Measurements from ENCODE around the gene PTCHD4. TPM values are rescaled to one million over a fixed set of nuclear protein-coding genes. Genes with fewer than 3 reads are reported as not detected.

PTCHD4 gene
- polyA plus RNA-seq, 1 donor from 2014 or later = 3.4 TPM

- Histone ChIP-seq H4K20me1 (ENCODE audit: insufficient read depth) (no peaks in the 10 kb centered on the region), H2AFZ (ENCODE audit: low read depth, low read length) (no peak overlapping the region)
Measured at GRCh38 chr6:48080227-48081009, 30.6 kb downstream of the PTCHD4 start.

GRCh38 chr6:48078120-48078519 is 32.9 kb downstream of the PTCHD4 start:
- no peaks in the 10 kb centered on the region for H3K79me2 ChIP-seq (replicated peaks; ENCODE audit: insufficient read depth, low read length)
- TF ChIP-seq MXI1 (conservative IDR thresholded peaks at IDR 0.05; ENCODE audit: poor library complexity, severe bottlenecking) (no peak), EZH2 (IDR thresholded peaks at IDR 0.05; ENCODE audit: borderline replicate concordance, insufficient read depth, low read length, poor library complexity, severe bottlenecking) (no peak), CTCF (IDR thresholded peaks at IDR 0.05; ENCODE audit: poor library complexity, severe bottlenecking) (no peak), EP300 (conservative IDR thresholded peaks at IDR 0.05; ENCODE audit: poor library complexity, severe bottlenecking) (no peak), SMC3 (conservative IDR thresholded peaks at IDR 0.05; ENCODE audit: poor library complexity) (no peak)

More at GRCh38 chr6:48080227-48081009, 30.6 kb downstream of the PTCHD4 start:
- H3F3A ChIP-seq (ENCODE audit: insufficient read depth, low read length, poor library complexity, severe bottlenecking) = no peaks in the 10 kb centered on the region
- no peak overlapping the region for H3K4me3 ChIP-seq (ENCODE audit: low read length)
- H3K36me3 ChIP-seq (ENCODE audit: insufficient read depth, low read length) = no peaks in the 10 kb centered on the region
- no peak for TF ChIP-seq SMC3 (conservative IDR thresholded peaks at IDR 0.05; ENCODE audit: poor library complexity)
- no peak for TF ChIP-seq REST (IDR thresholded peaks at IDR 0.05; ENCODE audit: borderline replicate concordance)
- no peak for TF ChIP-seq POLR2AphosphoS5 (IDR thresholded peaks at IDR 0.05)
- no peak for TF ChIP-seq TAF1 (IDR thresholded peaks at IDR 0.05; ENCODE audit: low read depth)
- TF ChIP-seq EZH2 (IDR thresholded peaks at IDR 0.05; ENCODE audit: borderline replicate concordance, insufficient read depth, low read length, poor library complexity, severe bottlenecking) = no peak
- no peak for TF ChIP-seq EP300 (conservative IDR thresholded peaks at IDR 0.05; ENCODE audit: poor library complexity, severe bottlenecking)
- no peak for TF ChIP-seq RAD21 (conservative IDR thresholded peaks at IDR 0.05)
- TF ChIP-seq CTCF (IDR thresholded peaks at IDR 0.05; ENCODE audit: poor library complexity, severe bottlenecking) = no peak
- TF ChIP-seq MXI1 (conservative IDR thresholded peaks at IDR 0.05; ENCODE audit: poor library complexity, severe bottlenecking) = no peak
- no peak overlapping the region for H3K4me2 ChIP-seq (ENCODE audit: low read length)
- H3K9me3 ChIP-seq (ENCODE audit: low read length) = no peaks in the 10 kb centered on the region
- H3K27ac ChIP-seq (ENCODE audit: low read length) = no peak overlapping the region
- no peaks in the 10 kb centered on the region for H3K79me2 ChIP-seq (replicated peaks; ENCODE audit: insufficient read depth, low read length)
- H3K27me3 ChIP-seq (ENCODE audit: insufficient read depth, low read depth, low read length) = no peaks in the 10 kb centered on the region
- no peak overlapping the region for H3K9ac ChIP-seq (ENCODE audit: low read length)
- H3K9me2 ChIP-seq (ENCODE audit: insufficient read depth, low read length) = no peaks in the 10 kb centered on the region

More at GRCh38 chr6:48078120-48078519, 32.9 kb downstream of the PTCHD4 start:
- no peaks in the 10 kb centered on the region for H3K27me3 ChIP-seq (ENCODE audit: insufficient read depth, low read depth, low read length)
- H3K36me3 ChIP-seq (ENCODE audit: insufficient read depth, low read length) = no peaks in the 10 kb centered on the region
- H3K4me2 ChIP-seq (ENCODE audit: low read length) = no peak overlapping the region
- H3K9ac ChIP-seq (ENCODE audit: low read length) = no peak overlapping the region
- H4K20me1 ChIP-seq (ENCODE audit: insufficient read depth) = no peaks in the 10 kb centered on the region
- H3F3A ChIP-seq (ENCODE audit: insufficient read depth, low read length, poor library complexity, severe bottlenecking) = no peaks in the 10 kb centered on the region
- no peaks in the 10 kb centered on the region for H3K9me3 ChIP-seq (ENCODE audit: low read length)
- no peak overlapping the region for H2AFZ ChIP-seq (ENCODE audit: low read depth, low read length)
- H3K4me3 ChIP-seq (ENCODE audit: low read length) = no peak overlapping the region
- H3K9me2 ChIP-seq (ENCODE audit: insufficient read depth, low read length) = no peaks in the 10 kb centered on the region
- no peak overlapping the region for H3K27ac ChIP-seq (ENCODE audit: low read length)
